NCI-H1436 treated with DMSO at 0.1 percent for 48 hours (cell line): ENCODE data around the gene ACTG1.

Experiments
- DNase-seq: peaks from one replicate; lab custom pipeline; 2025; lab: John Stamatoyannopoulos, UW

Gene ACTG1

GRCh38 chr17:81498953-81499600 is 13.5 kb downstream of the ACTG1 start:
- no peak for DNase-seq

DNA sequence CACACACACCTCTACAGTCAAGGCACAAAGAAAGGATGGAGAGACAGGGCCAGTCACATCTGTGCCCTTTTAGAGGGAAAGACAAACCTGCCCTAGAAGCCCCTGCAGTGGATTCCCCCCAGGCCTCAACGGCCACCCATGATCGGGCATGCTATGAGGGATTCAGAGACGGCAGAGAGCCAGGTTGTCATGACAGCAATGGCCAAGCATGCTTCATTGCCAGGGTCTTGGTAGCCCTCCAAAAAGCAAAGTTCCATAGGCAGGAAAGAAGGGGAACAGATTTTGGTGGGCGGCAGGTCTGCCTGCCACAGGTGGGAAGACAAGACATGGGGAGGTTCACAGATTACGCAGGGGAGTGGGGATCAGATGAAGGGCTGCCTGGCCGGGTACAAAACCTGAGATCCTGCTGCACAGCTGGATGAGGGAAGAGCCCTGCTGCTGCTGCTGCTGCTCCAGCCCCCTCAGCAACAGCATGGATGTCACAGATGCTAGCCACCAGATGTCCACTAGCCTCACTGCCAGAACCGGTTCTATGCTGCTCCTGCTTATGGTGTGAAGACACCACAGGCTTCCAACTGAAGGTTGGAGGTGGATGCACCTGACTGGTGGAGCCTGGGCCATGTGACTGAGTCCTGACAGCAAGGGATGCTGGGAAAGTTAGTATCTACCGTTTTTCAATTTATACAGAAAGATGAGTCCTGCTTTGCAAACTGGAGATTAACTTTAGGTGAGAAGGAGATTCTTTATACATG is 17.8 kb downstream of the ACTG1 start:
- DNase-seq = no peak

- no peak for DNase-seq
Observed at GRCh38 chr17:81493198-81494038, 19.2 kb downstream of the ACTG1 start.

DNA sequence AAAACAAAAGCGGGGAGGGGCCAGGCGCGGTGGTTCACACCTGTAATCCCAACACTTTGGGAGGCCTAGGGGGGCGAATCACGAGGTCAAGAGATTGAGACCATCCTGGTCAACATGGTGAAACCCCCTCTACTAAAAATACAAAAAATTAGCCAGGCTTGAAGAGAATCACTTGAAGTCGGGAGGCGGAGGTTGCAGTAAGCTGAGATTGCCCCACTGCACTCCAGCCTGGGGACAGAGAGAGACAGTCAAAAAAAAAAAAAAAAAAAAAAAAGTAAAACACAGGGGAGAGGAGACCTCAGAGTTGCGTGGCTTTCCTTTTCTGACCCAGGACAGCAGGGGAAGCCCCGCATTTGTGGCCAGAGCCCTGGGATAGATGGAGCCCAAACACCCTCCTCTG is 19.9 kb downstream of the ACTG1 start:
- no peak for DNase-seq

DNA sequence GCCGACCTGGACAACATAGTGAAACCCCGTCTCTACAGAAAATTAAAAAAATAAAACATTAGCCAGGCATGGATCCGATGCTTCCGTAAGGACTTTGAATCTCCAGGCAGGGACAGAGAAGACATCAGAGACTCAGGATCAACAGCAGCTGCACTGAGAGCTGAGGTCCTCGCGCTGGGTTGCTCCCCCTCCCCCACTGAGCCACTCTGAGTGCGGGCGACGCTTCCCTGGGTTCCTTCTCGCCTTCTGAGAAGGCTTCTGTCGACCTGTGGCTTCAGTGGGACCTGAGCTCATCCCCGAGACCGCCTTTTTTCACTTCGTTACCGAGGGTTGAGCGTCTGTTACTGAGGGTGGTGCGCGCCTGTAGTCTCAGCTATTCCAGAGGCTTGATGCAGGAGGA is 20.4 kb downstream of the ACTG1 start:
- DNase-seq = no peak

GRCh38 chr17:81491761-81492160 is 20.8 kb downstream of the ACTG1 start:
- no peak for DNase-seq

DNA sequence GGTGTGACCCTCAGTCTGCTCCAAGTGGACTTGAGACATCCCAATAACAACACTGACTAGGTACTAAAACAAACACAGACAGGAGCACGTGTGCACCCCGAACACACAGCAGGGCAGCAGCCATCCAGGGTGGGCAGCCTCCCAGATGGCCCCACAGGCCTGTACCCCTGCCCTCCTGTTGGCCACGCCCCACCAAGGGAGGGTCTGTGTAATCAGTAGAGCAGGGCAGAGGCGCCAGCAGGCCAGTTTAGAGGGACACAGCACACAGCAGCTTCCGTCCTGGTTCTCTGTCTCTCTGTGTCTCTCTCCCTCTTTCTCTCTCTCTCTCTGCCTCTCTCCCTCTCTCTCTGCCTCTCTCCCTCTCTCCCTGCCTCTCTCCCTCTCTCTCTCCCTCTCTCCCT is 21.4 kb downstream of the ACTG1 start:
- DNase-seq = no peak

- no peak for DNase-seq
Observed at GRCh38 chr17:81489998-81490992, 22.3 kb downstream of the ACTG1 start.

DNA sequence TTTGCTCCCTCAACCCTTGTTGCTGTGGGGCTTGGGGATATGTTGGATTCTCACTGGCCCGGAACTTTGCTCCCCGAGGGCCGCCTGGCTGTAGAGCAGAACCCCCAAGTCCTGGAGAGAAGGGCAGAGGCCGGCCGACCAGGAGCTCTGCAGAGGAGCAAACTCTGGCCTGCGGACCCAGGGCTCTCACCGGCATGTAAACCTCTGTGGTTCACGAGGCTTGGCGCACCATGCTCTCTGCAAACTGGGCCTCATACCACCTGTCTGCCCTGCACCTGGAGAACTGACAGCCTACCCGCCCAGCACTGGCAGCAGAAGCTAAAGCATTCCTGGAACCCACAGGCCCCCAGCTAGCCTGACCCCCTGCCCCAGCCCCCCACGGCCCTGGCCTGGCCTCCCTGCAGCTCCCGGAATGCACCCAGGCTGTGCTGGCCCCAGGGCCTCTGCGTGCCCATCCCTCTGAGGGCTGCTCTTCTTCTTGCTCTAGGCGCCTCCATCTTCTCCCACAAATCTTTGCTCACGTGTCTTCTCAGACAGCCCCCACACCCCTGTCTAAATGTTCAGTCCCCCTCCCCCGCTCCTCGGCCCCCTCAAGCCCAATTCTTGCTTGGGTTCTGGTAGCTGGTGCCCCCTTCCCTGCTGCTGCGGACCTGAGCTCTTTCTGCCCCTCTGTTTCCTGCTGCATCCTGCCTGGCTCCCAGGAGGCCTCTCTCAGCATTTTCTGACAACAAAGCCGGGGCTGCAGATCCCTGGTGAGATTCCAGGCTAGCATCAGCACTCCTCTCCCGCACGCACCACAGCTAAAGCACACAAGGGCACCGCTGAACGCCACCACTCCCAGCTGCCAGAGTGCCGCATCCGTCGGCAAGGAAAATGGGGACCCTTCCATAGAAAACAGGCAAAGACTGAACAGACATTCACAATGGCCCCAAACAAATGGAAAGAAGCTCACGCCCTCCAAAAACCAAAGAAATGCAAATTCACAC is 23.3 kb downstream of the ACTG1 start:
- DNase-seq = no peak

DNA sequence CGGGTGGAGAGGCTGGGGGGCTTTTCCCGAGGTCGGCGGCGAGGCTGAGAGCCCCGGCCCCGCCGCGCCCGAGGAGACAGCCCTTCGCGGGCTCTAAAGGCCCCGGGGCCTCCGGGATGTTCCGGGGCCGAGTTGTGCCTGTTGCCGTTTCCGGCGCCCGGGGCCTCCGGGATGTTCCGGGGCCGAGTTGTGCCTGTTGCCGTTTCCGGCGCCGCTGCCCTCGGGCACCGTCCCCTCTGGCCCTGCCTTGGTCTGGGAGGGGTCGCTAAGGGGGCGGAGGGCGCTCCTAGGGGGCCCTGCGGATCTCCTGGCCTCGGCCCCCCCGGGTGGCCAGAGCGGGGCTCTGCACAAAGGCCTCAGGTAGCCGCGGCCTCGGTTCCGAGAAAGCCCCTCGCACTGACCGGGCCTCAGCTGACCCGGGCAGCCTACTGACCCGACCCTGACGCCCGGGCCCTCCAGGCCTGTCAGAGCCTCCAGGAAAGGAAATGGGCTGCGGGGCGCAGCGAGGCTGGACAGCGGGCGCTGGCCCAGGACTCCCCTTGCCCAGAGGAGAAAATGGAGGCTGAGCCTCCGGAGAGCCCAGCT is 24.2 kb downstream of the ACTG1 start:
- no peak for DNase-seq

- peak; percentile 30 for DNase-seq
Observed at GRCh38 chr17:81487487-81488275, 24.9 kb downstream of the ACTG1 start.

DNA sequence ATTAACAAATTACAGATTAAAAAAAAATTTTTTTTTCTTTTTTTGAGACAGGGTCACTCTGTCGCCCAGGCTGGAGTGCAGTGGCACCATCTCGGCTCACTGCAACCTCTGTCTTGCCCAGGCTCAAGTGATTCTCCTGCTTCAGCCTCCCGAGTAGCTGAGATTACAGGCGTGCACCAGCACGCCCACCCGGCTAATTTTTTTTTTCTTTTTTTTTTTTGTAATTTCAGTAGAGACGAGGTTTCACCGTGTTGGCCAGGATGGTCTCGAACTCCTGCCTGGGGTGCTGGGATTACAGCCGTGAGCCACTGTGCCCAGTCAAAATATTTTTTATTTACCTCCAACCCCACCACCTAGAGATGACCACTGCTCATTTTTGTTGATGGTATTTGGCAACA is 25.5 kb downstream of the ACTG1 start:
- no peak for DNase-seq

DNA sequence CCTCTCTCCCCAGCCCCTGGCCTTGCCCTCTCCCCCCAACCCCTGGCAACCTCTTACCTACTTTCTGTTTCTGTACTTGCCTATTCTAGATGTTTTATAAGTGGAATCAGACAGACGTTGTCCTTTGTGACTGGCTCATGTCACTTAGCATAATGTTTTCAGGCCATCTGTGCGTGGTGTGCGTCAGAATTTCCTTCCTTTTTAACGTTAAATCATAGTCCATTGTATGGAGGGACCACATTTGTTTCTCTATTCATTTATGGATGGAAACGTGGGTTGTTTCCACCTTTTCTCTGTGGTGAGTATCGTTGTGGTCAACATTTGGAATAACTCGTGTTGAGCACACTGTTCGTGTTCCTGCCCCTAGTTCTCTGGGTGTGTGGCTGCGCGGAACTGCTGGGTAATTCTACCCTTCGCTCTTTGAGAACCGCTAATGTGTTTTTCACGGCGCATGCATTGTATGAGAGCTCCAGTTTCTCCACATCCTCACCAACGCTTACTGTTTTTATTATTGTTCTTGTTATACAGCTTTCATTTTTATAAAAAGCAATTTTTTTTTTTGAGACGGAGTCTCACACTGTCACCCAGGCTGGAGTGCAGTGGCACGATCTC is 26.3 kb downstream of the ACTG1 start:
- DNase-seq = no peak

GRCh38 chr17:81484195-81484979 is 28.2 kb downstream of the ACTG1 start:
- DNase-seq = no peak

DNA sequence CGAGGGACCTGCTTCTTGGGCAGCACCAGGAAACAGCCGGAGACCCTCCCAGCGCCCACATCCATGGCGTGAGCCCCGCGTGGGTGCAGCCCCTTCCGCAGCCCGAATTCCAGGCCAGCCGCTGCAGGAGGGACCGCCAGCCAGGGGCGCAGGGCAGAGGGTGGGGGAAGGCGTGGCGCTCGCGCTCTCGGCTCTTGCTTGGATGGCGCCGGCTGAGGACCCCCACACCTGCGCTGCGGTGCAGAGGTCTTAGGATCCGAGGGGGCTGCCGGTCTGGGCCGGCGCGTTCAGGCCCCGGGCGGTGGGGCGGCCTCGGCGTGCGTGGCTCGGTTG is 28.8 kb downstream of the ACTG1 start:
- DNase-seq = no peak

- DNase-seq = no peak
Observed at GRCh38 chr17:81483085-81483861, 29.3 kb downstream of the ACTG1 start.

DNA sequence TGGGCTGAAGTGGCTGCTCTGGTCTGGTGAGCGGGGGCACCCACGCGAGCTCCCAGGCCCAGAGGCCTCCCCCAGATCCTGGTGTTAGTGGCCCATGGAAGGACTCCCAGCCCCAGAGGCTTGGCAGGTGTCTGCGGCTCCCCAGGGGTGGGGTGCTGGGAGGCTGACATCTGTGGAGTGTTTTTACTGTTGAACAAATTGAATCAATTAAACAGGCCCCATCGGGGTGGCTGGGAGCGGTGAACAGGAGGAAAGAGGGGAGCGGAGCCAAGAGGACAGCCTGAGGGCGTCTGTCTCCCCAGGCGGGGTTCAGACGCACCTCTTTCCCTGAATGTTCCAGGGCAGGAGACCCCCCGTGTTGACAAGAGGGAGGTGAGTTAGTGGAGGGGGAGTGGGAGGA is 29.9 kb downstream of the ACTG1 start:
- no peak for DNase-seq
